GM21381 (cell line): ENCODE data around the gene CLEC11A.
A peak's percentile ranks its signal among the peaks of the same experiment; 100 is the strongest.

Source experiments
- ATAC-seq: cut with Tn5 transposase; IDR thresholded peaks from one replicate; pipeline ENCODE4 v1.9.1; 2021; ENCODE audit warnings: mild to moderate bottlenecking, moderate library complexity; ENCODE audit not compliant: unreplicated experiment

Gene CLEC11A, protein sequence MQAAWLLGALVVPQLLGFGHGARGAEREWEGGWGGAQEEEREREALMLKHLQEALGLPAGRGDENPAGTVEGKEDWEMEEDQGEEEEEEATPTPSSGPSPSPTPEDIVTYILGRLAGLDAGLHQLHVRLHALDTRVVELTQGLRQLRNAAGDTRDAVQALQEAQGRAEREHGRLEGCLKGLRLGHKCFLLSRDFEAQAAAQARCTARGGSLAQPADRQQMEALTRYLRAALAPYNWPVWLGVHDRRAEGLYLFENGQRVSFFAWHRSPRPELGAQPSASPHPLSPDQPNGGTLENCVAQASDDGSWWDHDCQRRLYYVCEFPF

DNA sequence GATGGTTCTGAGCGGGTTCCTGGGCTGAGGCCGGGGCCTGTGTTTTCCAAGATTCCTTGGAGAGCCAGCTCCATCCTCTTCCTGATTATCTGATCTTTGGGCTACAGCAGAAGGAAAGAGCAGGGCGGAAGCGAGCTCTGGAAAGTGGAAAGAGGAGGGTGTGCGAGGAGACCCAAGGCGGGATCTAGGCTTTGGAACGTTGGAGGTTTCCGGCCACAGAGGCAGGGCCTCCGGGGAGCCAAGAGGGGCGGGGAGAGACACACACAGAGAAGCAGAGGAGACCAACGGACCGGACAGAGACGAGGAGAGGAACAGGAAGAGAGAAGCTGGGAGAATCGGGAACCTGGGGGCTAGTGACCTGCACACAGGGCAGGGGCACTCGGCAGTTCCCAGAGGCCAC is at the start of gene CLEC11A:
Gene CLEC11A (plus strand): TSS at position 296 of the 400 bp plus-strand sequence. CDS start 162 bp downstream, outside the sequence.
- no peak for ATAC-seq

DNA sequence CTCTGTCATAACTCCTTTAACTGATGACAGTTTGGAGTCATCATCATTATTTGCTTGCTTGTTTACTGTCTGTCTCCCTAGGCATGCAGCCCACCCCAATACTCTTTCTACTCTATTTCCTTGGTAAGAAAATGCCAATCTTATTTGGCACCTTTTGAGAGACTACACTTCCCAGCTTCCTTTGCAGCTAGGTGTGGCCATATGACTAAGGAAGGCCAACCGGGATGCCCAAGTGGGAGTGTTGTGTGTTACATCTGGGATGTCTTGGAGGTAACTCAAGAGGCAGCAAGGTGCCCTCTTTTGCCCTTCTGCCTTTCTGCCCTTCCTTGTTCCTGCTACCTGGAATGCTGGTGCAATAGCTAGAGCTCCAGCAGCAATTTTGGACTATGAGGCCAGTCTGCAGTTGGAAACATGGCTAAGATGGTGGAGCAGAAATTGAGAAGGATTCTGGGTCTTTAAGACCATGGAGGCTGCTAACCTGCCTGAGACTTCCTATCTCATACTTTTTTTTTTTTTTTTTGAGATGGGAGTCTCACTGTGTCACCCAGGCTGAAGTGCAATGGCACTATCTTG is 46.5 kb upstream of the CLEC11A start:
- ATAC-seq, result no peak

DNA sequence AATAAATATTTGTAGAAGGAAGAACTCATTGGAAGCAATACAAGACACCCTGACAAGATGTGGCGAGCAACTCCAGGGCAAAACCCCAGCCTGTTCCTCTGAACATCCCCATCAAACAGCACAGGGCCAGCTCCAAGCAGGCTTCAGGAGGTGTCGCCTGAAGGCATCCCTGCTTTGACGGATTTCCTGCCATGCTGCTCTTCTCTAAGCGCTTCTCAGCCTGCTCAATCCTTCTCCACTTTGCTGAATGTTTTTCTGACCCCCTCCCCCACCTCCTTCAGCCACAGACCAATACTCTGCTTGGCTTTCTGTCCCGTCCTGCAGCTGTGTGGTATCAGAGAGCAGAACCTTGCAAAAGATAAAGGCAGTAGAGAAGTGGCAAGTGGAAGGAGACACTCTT is 45.5 kb upstream of the CLEC11A start:
- no peak for ATAC-seq

DNA sequence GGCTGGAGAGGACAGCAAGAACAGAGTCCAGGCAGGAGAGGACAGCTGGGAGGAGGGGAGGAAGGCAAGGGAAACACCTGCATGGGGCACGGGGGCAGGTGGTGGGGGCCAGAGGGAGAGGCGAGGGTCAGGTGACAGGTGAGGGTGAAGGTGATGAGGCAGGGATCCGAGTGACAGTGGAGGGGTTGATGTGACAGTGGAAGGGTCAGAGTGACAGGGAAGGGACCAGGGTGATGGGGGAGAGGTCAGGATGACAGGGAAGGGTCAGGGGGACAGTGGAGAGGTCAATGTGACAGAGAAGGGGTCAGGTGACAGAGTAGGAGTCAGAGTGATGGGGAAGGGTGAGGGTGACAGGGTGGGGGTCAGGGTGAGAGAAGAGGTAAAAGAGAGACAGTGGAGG is 44.8 kb upstream of the CLEC11A start:
- no peak for ATAC-seq

DNA sequence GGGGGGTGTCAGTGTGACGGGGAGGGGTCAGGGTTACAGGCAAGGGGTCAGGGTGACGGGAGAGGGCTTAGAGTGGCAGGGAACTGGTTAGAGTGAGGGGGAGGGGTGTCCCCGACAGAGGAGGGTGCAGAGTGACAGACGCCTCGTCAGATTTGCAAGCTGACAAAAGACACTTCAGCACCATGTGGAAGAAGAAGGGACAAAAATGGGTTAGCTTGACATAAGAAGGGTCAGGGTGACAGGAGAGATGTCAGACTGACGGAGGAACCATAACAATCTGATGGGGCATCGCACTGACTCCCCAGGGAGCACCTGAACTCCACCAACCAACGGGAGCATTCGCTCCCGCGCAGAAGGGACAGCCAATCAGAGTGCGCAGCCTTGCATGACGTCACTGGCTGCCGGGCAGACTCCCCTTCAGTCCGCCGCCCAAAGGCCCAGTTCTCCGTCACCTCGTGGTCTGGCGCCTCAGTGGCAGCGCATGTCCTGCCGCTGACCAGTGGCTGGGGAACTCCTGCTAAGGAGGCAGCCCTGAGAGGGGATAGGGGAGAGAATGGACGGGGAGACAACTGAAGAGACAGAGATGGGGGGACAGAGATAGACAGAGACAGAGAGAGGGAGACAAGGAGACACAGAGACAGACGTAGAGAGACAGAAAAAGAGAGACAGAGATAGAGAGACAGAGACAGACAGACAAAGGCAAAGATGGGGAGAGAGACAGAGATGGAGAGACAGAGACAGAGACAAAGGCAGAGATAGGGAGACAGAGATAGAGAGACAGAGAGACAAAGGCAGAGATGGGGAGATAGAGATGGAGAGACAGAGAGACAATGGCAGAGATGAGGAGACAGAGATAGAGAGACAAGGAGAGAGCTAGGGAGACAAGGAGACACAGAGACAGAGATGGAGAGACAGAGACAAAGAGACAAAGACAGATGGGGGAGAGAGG is 43.7 kb upstream of the CLEC11A start:
- peak; percentile 73 for ATAC-seq

DNA sequence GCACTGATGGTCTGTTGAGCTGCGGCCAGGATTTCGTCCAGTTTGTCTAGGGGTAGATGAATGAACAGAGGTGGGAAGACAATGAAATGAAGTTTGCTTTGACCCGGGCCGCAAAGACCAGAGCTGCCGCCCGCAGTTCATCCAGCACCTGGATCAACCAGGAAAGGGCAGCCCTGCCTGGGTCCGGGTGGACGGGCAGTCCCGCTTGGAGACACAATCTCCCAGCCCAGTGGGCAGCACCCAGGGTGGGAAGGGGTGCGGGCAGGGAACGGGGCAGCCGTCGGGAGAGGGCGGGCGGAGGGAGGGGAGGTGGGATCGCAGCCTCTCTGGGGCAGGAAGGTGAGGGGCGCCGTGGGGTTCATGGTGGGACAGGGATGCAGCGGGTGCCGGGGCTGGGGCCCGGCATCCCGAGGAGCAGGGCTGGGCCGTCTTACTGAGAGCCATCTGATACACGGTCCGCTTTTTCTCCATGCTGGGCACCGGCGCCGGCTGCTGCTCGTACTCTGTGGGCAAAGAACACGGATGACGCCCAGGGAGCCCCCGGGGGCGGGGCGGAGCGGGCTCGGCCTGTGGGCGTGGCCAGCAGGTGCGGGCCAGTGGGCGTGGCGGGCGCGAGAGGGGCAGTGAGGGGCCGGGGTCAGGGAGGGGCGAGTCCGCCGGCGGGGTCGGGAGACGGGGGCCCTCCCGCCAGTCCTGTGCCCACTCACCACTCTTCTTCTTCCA is 36.7 kb upstream of the CLEC11A start:
- ATAC-seq, result no peak

DNA sequence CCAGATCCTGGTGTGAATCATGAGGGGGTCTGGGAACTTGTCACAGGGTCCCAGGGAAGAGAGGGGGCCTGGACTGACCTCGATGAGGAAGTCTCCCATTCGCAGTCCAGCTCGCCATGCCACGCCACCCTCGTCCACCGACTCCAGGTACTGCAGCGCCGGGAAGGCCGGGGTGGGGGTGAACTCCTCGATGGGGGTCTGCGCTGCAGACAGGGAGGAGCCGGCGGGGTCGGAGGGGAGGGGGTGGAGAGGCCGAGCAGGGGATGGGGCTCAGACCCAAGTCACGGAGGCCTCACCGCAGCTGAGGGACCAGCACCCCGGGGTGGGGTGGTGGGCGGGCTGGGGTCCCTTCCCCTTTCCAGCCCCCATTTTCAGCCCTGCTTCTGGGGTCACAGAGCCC is 34.4 kb upstream of the CLEC11A start:
- ATAC-seq, result no peak

DNA sequence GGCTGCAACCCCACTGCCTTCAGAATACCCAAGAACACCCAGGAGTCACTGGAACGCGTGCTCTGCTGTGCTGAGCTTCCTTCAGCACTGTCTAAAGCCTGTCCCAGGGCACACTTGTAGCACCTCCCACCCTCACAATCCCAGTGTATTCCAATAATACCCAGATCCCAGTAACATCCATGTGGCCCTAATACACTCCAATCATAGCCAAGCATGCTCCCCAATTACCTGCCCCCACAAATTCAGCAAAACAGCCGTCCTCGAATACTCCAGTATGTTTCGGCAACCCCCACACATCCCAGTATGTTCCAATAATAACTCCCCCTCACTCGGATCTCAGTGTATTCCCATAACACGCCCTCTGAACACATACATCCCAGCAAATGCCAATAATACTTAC is 32.7 kb upstream of the CLEC11A start:
- ATAC-seq, result no peak

DNA sequence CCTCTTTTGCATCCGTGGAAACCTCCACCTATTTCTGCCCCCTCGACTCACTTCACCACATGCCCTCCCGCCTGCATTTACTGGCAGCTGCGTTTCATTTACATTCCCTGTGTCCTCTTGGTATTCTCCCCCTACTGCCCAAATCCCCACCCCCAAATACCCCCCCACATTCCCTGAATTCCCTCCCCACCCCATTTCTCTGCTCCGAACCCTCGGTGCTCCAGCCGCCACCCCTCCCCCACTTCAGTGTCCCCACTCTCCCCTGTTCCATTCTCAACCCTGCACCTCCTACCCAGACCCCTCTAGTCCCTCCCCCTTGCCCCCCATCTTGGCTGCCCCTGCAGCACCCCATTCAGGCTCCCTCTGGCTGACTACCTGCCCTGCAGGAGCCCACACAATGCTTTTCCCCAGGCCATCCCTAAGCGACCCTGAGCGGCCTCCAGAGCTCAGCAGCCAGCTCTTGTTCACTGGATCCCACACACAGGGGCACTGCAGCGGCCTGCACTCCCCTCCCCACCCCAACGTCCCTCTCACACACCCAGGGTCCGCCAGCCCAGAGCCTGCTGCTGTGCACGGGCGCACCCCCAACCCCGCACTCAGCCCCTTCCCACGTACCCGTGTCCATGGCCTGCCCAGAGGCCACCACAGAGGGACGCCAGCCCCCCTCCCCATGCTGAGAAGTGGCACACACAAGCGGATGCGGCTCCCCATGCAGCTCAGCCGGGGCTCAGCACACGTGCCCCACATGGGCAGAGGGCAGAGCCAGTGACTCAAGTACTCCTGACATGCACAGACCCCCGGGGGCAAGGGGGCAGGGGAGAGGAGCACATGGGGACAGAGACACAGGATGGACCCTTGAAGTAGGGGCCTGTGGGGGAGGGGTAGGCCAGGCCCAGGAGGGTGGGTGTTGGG is 29.8 kb upstream of the CLEC11A start:
- ATAC-seq, result no peak

DNA sequence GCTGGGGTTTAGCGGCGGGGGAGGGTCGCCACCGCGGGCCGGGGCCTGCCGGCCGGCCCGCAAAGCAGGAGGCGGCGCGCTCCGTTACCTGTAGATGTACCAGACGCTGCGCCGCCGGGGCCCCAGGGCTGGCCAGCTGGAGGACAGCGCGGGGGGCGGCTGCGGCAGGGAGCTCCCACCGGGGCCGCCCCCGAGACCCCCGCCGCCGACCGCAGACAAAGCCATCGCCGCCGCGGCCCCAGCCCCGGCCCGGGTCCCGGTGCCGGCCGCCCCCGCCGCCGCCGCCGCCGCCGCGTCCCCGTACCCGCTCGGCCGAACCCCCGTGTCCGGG is 28.4 kb upstream of the CLEC11A start:
- no peak for ATAC-seq

DNA sequence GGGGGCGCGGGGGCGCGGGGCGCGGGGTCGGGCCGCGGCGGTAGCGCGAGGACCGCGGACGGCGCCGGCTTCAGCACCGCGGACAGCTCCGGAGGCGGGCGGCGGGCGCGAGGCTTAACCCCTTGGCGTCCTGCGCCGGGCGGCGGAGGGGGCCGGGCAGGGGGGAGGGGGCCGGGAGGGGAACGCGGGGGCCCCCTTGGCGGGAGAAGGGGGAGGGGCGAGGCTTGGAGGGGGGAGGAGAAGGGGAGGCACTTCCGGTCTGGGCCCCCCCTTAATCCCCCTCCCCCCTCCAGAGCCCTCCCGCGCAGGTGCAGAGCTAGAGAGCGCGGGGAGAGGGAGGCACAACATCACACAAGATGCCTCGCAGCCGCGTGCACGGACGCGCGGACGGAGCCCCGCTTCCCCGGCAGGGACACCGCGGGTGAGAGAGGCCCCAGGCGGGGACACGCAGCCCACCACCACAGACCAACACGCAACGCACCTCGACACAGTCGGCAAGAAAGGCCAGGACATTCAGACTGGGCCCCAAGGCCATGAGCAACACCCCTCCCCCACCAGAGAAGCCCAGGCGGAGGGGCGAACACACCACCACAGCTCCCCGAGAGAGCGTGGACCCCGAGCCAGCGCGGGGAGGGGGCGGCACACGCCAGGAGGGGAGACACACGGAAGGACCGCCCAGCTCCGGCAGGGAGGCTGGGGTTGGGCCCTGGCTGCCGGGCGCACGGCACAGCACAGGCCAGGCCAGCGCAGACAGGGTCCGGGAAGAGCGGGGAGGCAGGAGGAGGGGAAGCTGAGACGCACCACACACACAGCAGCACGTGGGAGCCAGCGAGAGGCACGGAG is 27.7 kb upstream of the CLEC11A start:
- ATAC-seq, result no peak

DNA sequence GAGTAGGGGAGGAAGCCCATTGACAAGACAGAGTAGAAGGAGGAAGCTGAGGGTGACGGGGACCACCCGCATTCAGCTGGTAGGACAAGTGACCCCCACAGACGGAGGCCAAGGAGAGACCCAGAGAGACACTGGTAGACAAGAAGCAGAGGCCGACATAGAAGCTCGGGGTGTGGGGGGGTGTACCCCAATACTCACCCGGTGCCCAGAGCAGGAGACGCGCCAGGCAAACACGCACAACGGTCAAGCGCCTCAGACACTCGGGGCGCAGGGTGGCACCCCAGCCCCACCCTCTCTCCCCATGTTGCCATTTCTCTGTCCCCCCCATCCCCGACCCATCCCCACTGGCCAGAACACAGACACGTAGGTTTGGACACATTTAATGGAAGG is 27.1 kb upstream of the CLEC11A start:
- no peak for ATAC-seq

DNA sequence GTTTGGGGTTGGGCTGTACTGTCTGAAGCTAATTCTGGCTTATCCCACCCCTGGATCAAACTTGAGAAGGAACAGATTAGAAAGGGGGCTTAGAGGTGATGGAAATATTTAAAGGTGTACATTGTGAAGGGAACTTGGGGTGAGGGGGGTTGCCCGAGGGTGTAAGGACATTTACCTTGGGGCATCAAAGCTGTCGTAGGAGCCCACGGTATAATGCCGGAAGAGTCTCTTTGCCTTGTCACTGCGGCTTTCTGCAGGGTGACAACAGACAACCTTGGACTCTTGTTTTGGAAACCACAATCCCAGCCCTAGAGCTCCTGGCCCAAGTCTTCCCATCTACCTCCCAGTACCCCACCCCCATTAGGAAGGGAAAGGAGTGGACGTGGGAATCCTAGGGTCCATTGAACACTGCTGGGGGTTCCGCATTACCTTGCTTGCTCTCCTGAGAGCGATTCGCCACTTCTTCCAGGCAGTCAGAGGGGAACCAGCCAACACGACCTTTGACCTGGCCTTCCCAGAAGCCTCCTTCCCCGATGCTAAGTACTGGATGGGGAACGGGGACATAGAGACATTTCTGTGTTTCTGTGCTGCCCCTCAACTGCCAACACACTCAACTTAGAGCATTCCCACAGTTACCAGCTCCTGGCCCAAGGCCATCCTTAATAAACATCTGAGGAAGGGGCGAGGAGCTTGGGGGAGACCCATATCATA is 25.6 kb upstream of the CLEC11A start:
- ATAC-seq, result no peak

DNA sequence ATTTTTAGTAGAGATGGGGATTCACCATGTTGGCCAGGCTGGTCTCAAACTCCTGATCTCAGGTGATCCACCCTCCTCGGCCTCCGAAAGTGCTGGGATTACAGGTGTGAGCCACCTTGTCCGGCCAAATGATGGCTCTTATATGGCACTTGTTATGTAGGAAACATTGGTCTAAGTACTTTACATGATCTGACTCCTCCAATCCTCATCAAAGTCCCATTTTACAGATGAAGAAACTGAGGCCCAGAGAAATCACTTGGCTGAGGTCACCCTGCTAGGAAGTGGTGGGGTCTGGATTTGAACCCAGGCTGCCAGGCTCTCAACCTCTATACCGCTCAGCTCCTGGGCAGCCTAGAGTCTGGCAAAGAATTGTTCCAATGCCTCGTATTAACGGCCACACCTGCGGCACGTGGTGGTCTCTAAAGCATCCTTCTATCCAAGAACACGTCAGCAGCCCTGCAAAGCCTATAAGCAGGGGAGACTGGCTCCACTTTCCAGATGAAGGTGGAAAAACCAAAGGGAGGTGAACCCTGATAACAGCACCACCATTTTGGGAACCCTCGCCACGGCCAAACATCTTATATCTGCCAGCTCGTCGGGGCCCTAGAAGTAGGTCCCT is 21.7 kb upstream of the CLEC11A start:
- no peak for ATAC-seq

DNA sequence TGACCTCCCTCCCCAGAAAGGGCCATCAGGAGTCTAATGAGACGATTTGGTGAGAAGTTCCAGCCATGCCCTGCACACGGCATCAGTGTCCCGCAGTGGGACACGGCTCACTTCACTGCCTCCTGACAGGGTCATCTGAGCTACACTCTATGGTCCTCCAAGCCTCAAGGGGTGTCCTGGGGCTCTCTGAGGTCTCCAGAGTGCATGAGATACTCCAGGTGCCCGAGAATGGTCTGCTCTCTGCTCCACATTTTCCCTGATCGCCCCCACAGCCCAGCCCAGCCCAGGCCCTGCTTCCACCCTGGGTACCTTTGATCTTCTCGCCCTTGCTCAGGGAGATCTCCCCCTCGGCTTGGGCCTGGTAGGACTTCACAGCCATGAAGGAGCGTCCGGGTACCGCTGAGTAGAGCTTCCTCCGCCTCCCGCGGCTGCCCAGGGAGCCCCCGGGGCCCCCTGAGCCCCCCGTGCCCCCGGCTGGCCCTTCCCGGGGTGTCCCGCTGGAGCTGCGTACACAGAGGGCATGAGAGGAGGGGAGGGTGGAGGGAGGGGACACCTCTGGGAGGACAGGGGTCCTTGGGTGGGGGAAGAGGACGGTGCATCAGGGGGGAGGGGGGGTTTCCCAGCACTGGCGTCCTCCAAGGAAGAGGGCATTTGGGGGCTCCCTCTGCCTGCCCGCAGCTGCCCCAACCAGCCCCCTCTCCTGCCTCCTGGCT is 20.9 kb upstream of the CLEC11A start:
- no peak for ATAC-seq

DNA sequence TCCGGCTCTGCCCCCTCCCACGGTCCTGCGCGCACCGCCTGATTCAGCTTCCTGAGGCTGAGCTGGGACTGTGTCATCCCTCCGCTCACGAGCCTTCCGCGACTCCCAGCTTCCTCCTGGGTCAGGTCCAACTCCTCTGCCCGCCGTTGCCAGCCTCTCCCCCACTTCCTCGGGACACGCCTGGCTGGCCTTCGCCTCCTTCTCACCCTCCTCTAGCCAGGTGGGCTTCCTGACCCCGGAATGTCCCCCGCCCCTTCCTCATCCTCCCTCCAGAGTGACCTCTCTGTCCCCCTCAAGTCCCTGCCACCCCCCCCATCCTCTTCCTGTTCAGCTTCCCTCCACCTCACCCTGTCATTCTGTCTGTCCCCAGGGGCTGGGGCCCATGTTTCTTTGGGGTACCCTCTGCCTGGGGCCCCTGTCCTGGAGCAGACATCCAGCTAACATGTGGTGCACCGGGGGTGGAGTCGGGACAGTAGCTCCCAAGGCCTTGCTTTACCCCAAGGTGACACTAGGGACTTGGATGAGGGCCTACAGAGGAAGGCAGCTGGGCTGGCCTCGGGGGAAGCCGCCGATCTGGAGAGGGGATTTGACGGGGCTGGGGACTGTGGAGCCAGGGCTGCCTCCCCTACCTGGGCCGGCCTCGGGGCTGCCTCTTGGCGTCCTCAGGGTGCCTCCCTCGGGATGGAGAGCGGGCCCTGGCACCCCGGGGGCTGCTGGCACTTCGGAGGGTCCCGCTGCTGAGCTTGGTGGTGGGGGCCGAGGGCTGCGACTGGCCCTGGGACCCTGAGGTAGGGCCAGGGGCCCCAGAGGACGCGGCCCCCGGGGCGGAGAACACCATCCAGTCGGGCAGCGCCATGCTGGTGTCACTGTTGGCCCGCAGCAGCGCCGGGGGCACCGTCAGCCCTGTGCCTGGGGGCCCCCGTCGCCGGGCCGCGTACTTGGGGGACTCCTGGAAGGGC is 20.0 kb upstream of the CLEC11A start:
- no peak for ATAC-seq
